Bronchial epithelial cell (primary cell): Measurements from ENCODE around the gene XPO5. TPM values are rescaled to one million over a fixed set of nuclear protein-coding genes. Genes with fewer than 3 reads are reported as not detected.
"Not testable (repeated sequence)": the region's sequence is repeated elsewhere in the genome, so short reads cannot be mapped to it uniquely, and the experiment has no call there.

Experiments
- DNase-seq: peaks from one replicate; pipeline ENCODE4 v3.0.0-alpha.2; 2010; ENCODE audit warnings: low read depth
- FAIRE-seq: peaks from 2 replicates; lab custom pipeline; 2011; peaks lifted over from hg19 to GRCh38; lab: Jason Lieb, UNC
- H3K27me3 ChIP-seq: 2 replicates; pipeline ENCODE4 v1.5.1; 2011; ENCODE audit warnings: low read length; ENCODE audit not compliant: control insufficient read depth, insufficient read depth
- H3K36me3 ChIP-seq: 2 replicates; pipeline ENCODE4 v1.5.1; 2011; ENCODE audit warnings: low read length; ENCODE audit not compliant: control insufficient read depth, insufficient read depth
- H3K4me3 ChIP-seq: 2 replicates; pipeline ENCODE4 v1.5.1; 2011; ENCODE audit warnings: mild to moderate bottlenecking, low read depth, low read length, control low read depth
- total RNA-seq: library from RNA; depleted of rRNA; stranded (reverse); fragments of >200 nt; gene quantifications from 2 replicates; pipeline ENCODE4 v1.2.1, GENCODE V29; 2014
- TF ChIP-seq, protein P1 (sequence below): IDR thresholded peaks from 2 replicates; pipeline ENCODE4 v1.5.1; 2011; ENCODE audit warnings: mild to moderate bottlenecking, moderate library complexity, low read length, control low read depth, inconsistent platforms; ENCODE audit not compliant: insufficient read depth, severe bottlenecking

The XPO5 gene
- total RNA-seq, 1 donor from 2014 or later, result 35.8 TPM

GRCh38 chr6:43579171-43579570, 3.3 kb upstream of the XPO5 start:
- TF ChIP-seq, protein P1, sequence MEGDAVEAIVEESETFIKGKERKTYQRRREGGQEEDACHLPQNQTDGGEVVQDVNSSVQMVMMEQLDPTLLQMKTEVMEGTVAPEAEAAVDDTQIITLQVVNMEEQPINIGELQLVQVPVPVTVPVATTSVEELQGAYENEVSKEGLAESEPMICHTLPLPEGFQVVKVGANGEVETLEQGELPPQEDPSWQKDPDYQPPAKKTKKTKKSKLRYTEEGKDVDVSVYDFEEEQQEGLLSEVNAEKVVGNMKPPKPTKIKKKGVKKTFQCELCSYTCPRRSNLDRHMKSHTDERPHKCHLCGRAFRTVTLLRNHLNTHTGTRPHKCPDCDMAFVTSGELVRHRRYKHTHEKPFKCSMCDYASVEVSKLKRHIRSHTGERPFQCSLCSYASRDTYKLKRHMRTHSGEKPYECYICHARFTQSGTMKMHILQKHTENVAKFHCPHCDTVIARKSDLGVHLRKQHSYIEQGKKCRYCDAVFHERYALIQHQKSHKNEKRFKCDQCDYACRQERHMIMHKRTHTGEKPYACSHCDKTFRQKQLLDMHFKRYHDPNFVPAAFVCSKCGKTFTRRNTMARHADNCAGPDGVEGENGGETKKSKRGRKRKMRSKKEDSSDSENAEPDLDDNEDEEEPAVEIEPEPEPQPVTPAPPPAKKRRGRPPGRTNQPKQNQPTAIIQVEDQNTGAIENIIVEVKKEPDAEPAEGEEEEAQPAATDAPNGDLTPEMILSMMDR, result no peak
- FAIRE-seq, result no peak
- peak; percentile 17 for DNase-seq
- H3K4me3 ChIP-seq, result no peak overlapping the region
- H3K36me3 ChIP-seq, result peaks cover 11% of the 10 kb centered on the region
- H3K27me3 ChIP-seq, result no peaks in the 10 kb centered on the region

- no peak overlapping the region for H3K4me3 ChIP-seq
- no peak for FAIRE-seq
- TF ChIP-seq, protein P1, result no peak
These were observed 2.9 kb upstream of the XPO5 start for GRCh38 chr6:43578748-43579147.

DNA sequence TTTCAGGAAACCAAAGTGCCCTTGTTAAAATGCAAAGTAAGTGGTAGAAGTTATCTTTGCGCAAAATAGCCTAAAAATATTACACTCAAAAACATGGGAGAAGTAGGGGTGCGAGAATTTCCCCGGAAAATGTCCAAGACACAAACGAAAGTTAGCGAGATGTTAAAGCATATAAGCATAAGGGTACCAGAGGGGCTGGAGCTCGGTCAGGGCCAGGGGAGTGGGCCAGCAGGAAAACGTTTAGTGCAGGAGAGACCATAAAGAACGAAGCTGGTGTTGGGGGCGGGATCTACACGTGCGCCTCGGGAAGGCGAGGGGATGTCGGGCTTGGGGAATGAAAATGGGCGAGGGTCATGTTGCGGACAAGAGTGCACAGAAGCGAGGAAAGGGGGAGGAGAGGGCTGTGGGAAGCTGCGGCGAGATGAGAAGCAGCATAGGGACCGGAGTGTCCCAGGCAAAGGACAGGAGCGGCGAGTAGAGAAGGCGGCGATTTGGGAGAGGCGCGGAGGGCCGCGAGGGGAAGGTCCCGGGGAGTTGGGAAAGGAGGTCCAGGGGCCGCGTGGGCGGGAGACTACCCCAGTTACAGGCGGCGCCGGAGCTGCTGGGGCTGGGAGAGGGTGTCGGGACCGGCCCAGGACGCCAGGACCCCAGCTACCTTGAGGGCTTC, 600 bp downstream of the XPO5 start:
- H3K4me3 ChIP-seq, result peak overlapping the region; percentile 96
- DNase-seq (peak; percentile 15), FAIRE-seq (no peak)
- TF ChIP-seq, protein P1, result no peak
- H3K27me3 ChIP-seq, result no peaks in the 10 kb centered on the region
- H3K36me3 ChIP-seq, result peaks cover 3% of the 10 kb centered on the region

More at GRCh38 chr6:43578748-43579147, 2.9 kb upstream of the XPO5 start:
- H3K27me3 ChIP-seq, result no peaks in the 10 kb centered on the region
- H3K36me3 ChIP-seq, result peaks cover 10% of the 10 kb centered on the region
- DNase-seq, result peak; percentile 3

DNA sequence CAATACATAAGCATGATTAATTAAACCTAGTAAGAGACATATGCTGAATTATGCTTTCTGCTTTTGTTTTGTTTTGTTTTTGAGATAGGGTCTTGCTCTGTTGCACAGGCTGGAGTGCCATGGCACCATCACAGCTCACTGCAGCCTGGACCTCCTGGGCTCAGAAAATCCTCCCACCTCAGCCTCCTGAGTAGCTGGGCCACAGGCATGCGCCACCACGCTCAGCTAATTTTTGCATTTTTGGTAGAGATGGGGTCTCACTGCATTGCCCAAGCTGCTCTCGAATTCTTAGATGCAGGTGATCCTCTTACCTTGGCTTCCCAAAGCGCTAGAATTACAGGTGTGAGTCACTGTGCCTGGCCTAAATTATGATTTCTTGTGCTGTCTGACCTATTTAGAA, 3.8 kb downstream of the XPO5 start:
- Histone ChIP-seq H3K27me3 (no peaks in the 10 kb centered on the region), H3K4me3 (no peak overlapping the region), H3K36me3 (peaks cover 9% of the 10 kb centered on the region)
- no peak for FAIRE-seq
- DNase-seq, result no peak
- TF ChIP-seq, protein P1, result no peak

GRCh38 chr6:43570876-43571441, 4.9 kb downstream of the XPO5 start:
- H3K4me3 ChIP-seq, result no peak overlapping the region
- H3K36me3 ChIP-seq, result peaks cover 10% of the 10 kb centered on the region
- DNase-seq (peak; percentile 83), FAIRE-seq (no peak)
- H3K27me3 ChIP-seq, result no peaks in the 10 kb centered on the region
- TF ChIP-seq, protein P1, result no peak

GRCh38 chr6:43559328-43559727, 16.5 kb downstream of the XPO5 start:
- Histone ChIP-seq H3K4me3 (no peak overlapping the region), H3K27me3 (no peaks in the 10 kb centered on the region), H3K36me3 (peaks cover 23% of the 10 kb centered on the region)
- no peak for FAIRE-seq
- no peak for DNase-seq
- TF ChIP-seq, protein P1, result no peak

GRCh38 chr6:43557620-43558019, 18.2 kb downstream of the XPO5 start:
- not testable (repeated sequence) for H3K4me3 ChIP-seq, H3K27me3 ChIP-seq, FAIRE-seq, DNase-seq
- H3K36me3 ChIP-seq, result peaks cover 20% of the 10 kb centered on the region
